HG03439 (cell line): ENCODE results near the gene ACTA2.
A peak's percentile ranks its signal among the peaks of the same experiment; 100 is the strongest.
"Not testable (repeated sequence)": the region's sequence is repeated elsewhere in the genome, so short reads cannot be mapped to it uniquely, and the experiment has no call there.

Experiments
- ATAC-seq: cut with Tn5 transposase; IDR thresholded peaks from one replicate; pipeline ENCODE4 v1.9.1; 2021; ENCODE audit warnings: mild to moderate bottlenecking, moderate library complexity; ENCODE audit not compliant: unreplicated experiment

The ACTA2 gene

GRCh38 chr10:88954458-88955083 lies 2.0 kb upstream of the ACTA2 start:
- ATAC-seq, result no peak

- ATAC-seq, result no peak
Measured at GRCh38 chr10:88953662-88954061, 1.1 kb upstream of the ACTA2 start.

GRCh38 chr10:88949912-88950837 lies 2.4 kb downstream of the ACTA2 start:
- no peak for ATAC-seq

GRCh38 chr10:88949051-88949450 lies 3.5 kb downstream of the ACTA2 start:
- ATAC-seq, result no peak

GRCh38 chr10:88946965-88947590 lies 5.5 kb downstream of the ACTA2 start:
- ATAC-seq, result no peak

GRCh38 chr10:88946200-88946599 lies 6.4 kb downstream of the ACTA2 start:
- no peak for ATAC-seq

- ATAC-seq, result no peak
Measured at GRCh38 chr10:88944813-88945212, 7.8 kb downstream of the ACTA2 start.

- no peak for ATAC-seq
Measured at GRCh38 chr10:88943778-88944177, 8.8 kb downstream of the ACTA2 start.

- no peak for ATAC-seq
Measured at GRCh38 chr10:88941026-88941425, 11.5 kb downstream of the ACTA2 start.

GRCh38 chr10:88938938-88939337 lies 13.6 kb downstream of the ACTA2 start:
- no peak for ATAC-seq

GRCh38 chr10:88938039-88938438 lies 14.5 kb downstream of the ACTA2 start:
- no peak for ATAC-seq

GRCh38 chr10:88936656-88937055 lies 15.9 kb downstream of the ACTA2 start:
- ATAC-seq, result no peak

- ATAC-seq, result no peak
Measured at GRCh38 chr10:88934900-88935672, 17.5 kb downstream of the ACTA2 start.

- no peak for ATAC-seq
Measured at GRCh38 chr10:88933564-88933963, 19.0 kb downstream of the ACTA2 start.

GRCh38 chr10:88932539-88933256 lies 19.9 kb downstream of the ACTA2 start:
- peak; percentile 68 for ATAC-seq

GRCh38 chr10:88932029-88932428 lies 20.5 kb downstream of the ACTA2 start:
- not testable (repeated sequence) for ATAC-seq

GRCh38 chr10:88931548-88931947 lies 21.0 kb downstream of the ACTA2 start:
- no peak for ATAC-seq

GRCh38 chr10:88928254-88928653 lies 24.3 kb downstream of the ACTA2 start:
- ATAC-seq, result no peak

GRCh38 chr10:88927416-88927690 lies 25.2 kb downstream of the ACTA2 start:
- no peak for ATAC-seq

GRCh38 chr10:88926566-88927415 lies 25.8 kb downstream of the ACTA2 start:
- no peak for ATAC-seq
